ENCODE measurements around the gene NKX2-8.
"Not testable (repeated sequence)": the region's sequence is repeated elsewhere in the genome, so short reads cannot be mapped to it uniquely, and the experiment has no call there.

The NKX2-8 gene

GRCh38 chr14:36555998-36556743 is 26.2 kb downstream of the NKX2-8 start:
- no peak for DNase-seq (ENCODE audit: low spot score in 2 of 2)
- no peaks in the 10 kb centered on the region for H3K4me1 ChIP-seq
- no peaks in the 10 kb centered on the region for H3K27me3 ChIP-seq (ENCODE audit: low read depth)
- H3K9me3 ChIP-seq: no peaks in the 10 kb centered on the region
- H3K4me3 ChIP-seq: no peak overlapping the region
- in situ Hi-C loops (cut with MboI; ENCODE audit: low sequenced_read_pairs): no loop called here
- no peaks in the 10 kb centered on the region; the same call in 1 of the 2 replicates for H3K36me3 ChIP-seq (replicated peaks)

DNA sequence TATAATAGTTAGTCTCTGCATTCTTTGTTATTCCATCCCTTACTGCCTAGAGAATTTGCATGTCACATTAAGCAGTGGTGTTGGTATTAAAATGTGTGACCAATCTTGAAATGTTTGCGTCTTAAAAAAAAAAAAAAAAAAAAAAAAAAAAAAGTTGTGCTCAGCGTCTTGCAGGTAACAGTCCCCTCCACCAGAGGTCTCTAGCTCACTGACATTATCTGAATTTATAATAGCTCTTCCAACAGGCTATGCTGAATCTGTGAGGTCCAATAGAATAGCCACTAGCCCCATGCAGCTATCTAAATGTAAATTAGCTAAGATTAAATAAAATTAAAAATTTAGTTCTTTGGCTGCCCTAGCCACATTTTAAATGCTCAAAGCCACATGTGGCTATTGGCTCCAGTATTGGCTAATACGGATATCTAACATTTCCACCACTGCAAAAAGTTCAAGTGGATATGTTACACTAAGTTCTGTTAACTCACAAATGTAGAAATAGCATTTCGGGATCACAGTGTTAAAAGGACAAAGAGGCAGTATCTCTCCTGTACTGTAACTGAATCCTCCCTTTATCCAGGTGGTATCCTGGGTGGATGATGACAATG is 28.7 kb downstream of the NKX2-8 start:
- H3K36me3 ChIP-seq (replicated peaks): no peaks in the 10 kb centered on the region; the same call in 1 of the 2 replicates
- in situ Hi-C loops (cut with MboI; ENCODE audit: low sequenced_read_pairs): loop anchor here (5.0 kb wide), 1 partner anchor 54 kb away; no protein-coding TSS in a partner anchor
- peak; percentile 59 to 84 for DNase-seq (ENCODE audit: low spot score in 2 of 2)
- H3K4me1 ChIP-seq: no peaks in the 10 kb centered on the region
- no peaks in the 10 kb centered on the region for H3K9me3 ChIP-seq
- no peak overlapping the region for H3K4me3 ChIP-seq
- no peaks in the 10 kb centered on the region for H3K27me3 ChIP-seq (ENCODE audit: low read depth)

DNA sequence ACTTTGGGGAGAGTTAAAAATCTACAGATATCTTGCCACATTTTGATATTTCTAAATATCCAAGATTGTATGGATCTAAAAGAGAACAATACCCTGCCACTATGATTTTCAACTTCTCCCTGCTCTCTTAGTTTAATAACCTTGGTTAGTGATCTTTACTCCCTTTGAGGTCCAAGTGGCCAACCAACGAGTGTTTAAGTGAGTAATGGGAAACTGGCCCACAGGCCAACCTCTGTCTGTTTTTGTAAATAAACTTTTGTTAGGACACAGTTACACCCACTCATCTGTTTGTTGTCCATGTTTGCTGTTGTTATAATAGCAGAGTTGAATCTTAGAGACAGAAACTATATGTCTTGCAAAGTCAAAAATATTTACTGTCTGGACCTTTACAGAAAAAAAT is 31.5 kb downstream of the NKX2-8 start:
- Histone ChIP-seq H3K36me3 (replicated peaks) (no peaks in the 10 kb centered on the region; the same call in 1 of the 2 replicates), H3K9me3 (no peaks in the 10 kb centered on the region), H3K27me3 (ENCODE audit: low read depth) (no peaks in the 10 kb centered on the region), H3K4me3 (no peak overlapping the region), H3K4me1 (no peaks in the 10 kb centered on the region)
- in situ Hi-C loops (cut with MboI; ENCODE audit: low sequenced_read_pairs): loop anchor here (5.0 kb wide), 1 partner anchor 56 kb away; no protein-coding TSS in a partner anchor
- no peak for DNase-seq (ENCODE audit: low spot score in 2 of 2)

GRCh38 chr14:36544280-36544679 is 38.1 kb downstream of the NKX2-8 start:
- in situ Hi-C loops (cut with MboI; ENCODE audit: low sequenced_read_pairs): loop anchor here (25.0 kb wide), 1 partner anchor 457 kb away; no protein-coding TSS in a partner anchor
- not testable (repeated sequence) for H3K27me3 ChIP-seq (ENCODE audit: low read depth); DNase-seq (ENCODE audit: low spot score in 2 of 2); H3K4me3 ChIP-seq; H3K4me1 ChIP-seq; H3K9me3 ChIP-seq; H3K36me3 ChIP-seq (replicated peaks)

DNA sequence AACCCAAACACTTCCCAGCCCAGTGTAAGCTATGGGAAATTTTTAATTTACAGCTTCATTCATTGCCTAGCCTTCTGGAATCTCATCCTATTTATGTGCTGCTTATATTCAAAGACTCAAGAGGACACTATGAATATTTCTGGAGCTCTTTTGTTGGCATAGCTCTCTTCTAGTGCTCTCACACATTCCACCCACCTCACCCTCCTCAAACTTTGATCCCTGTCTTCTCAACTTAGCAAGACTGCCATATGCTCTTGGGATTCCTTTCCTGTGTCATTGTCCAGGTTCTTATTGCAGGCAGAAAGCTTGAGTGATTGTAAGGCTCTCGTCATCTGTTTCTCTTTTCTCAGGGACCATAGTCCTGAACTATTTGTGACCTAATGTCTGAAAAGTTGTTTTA is 44.4 kb downstream of the NKX2-8 start:
- no peak for DNase-seq (ENCODE audit: low spot score in 2 of 2)
- H3K9me3 ChIP-seq: no peaks in the 10 kb centered on the region
- no peak overlapping the region for H3K4me3 ChIP-seq
- in situ Hi-C loops (cut with MboI; ENCODE audit: low sequenced_read_pairs): loop anchor here (25.0 kb wide), 1 partner anchor 451 kb away; no protein-coding TSS in a partner anchor
- H3K4me1 ChIP-seq: no peaks in the 10 kb centered on the region
- no peaks in the 10 kb centered on the region for H3K36me3 ChIP-seq (replicated peaks)
- H3K27me3 ChIP-seq (ENCODE audit: low read depth): no peaks in the 10 kb centered on the region; the same call in 1 of the 2 replicates

Measured in HAP-1 (cell line).